ENCODE measurements around the gene PCSK2. TPM values are rescaled to one million over a fixed set of nuclear protein-coding genes. Genes with fewer than 3 reads are reported as not detected.

The PCSK2 gene
- not detected for total RNA-seq
- not detected for total RNA-seq (2013)

GRCh38 chr20:17226410-17227218 lies at the start of gene PCSK2:
Gene PCSK2 (plus strand): TSS chr20:17227040. CDS start chr20:17227306, 266 bp downstream.
- Histone ChIP-seq H3K36me3 (ENCODE audit: control insufficient read depth, insufficient read depth, low read length) (no peaks in the 10 kb centered on the region), H3K27ac (ENCODE audit: low read length) (no peak within 1 kb of the TSS), H3K9me3 (ENCODE audit: control insufficient read depth, insufficient read depth, low read length) (no peaks in the 10 kb centered on the region), H3K4me1 (ENCODE audit: control insufficient read depth, insufficient read depth, low read length) (no peaks in the 10 kb centered on the region), H3K4me3 (ENCODE audit: low read length) (no peak within 1 kb of the TSS), H3K27me3 (ENCODE audit: control insufficient read depth, insufficient read depth, low read length) (peaks cover 26% of the 10 kb centered on the region)
- ATAC-seq: no peak
- no peaks in the 10 kb centered on the region for H3K4me1 Mint-ChIP-seq
- peaks cover 50 to 75% of the 10 kb centered on the region in 2 donors for H3K27me3 Mint-ChIP-seq (ENCODE audit: low read depth in 2 of 2)
- no peak for DNase-seq
- intact Hi-C loops (cut with micrococcal nuclease): no loop called here
- H3K4me3 Mint-ChIP-seq: no peak within 1 kb of the TSS
- no peak for TF ChIP-seq CTCF (IDR thresholded peaks at IDR 0.05)
- H3K9me3 Mint-ChIP-seq: peaks cover 0 to 2% of the 10 kb centered on the region in 2 donors
- WGBS (ENCODE audit: insufficient coverage): 8% methylated on average over 50 of the region's 53 CpGs
- no peaks in the 10 kb centered on the region for H3K36me3 Mint-ChIP-seq
- no peak within 1 kb of the TSS for H3K27ac Mint-ChIP-seq

- H3K9me3 Mint-ChIP-seq: peaks cover 0 to 4% of the 10 kb centered on the region in 2 donors
- 76% methylated on average over 4 of the region's 5 CpGs for WGBS (ENCODE audit: insufficient coverage)
Observed at GRCh38 chr20:17177341-17177740, 49.5 kb upstream of the PCSK2 start.

GRCh38 chr20:17179840-17180239 lies 47.0 kb upstream of the PCSK2 start:
- TF ChIP-seq CTCF (IDR thresholded peaks at IDR 0.05): no peak
- H3K9me3 ChIP-seq (ENCODE audit: control insufficient read depth, insufficient read depth, low read length): peaks cover 5% of the 10 kb centered on the region
- no peaks in the 10 kb centered on the region for H3K4me1 Mint-ChIP-seq
- intact Hi-C loops (cut with micrococcal nuclease): no loop called here
- no peak overlapping the region for H3K27ac Mint-ChIP-seq
- no peaks in the 10 kb centered on the region for H3K36me3 ChIP-seq (ENCODE audit: control insufficient read depth, insufficient read depth, low read length)
- H3K36me3 Mint-ChIP-seq: peaks cover 8% of the 10 kb centered on the region
- no peak overlapping the region for H3K4me3 Mint-ChIP-seq
- ATAC-seq (no peak), DNase-seq (no peak)
- no peak overlapping the region for H3K4me3 ChIP-seq (ENCODE audit: low read length)
- H3K27me3 ChIP-seq (ENCODE audit: control insufficient read depth, insufficient read depth, low read length): no peaks in the 10 kb centered on the region
- no peak overlapping the region for H3K27ac ChIP-seq (ENCODE audit: low read length)
- H3K27me3 Mint-ChIP-seq (ENCODE audit: low read depth in 2 of 2): no peaks in the 10 kb centered on the region
- H3K4me1 ChIP-seq (ENCODE audit: control insufficient read depth, insufficient read depth, low read length): no peaks in the 10 kb centered on the region
- 74% methylated on average over 4 of the region's 4 CpGs for WGBS (ENCODE audit: insufficient coverage)
- peaks cover 6 to 7% of the 10 kb centered on the region in 2 donors for H3K9me3 Mint-ChIP-seq

More at GRCh38 chr20:17177341-17177740, 49.5 kb upstream of the PCSK2 start:
- H3K27me3 ChIP-seq (ENCODE audit: control insufficient read depth, insufficient read depth, low read length): no peaks in the 10 kb centered on the region
- H3K4me3 ChIP-seq (ENCODE audit: low read length): no peak overlapping the region
- intact Hi-C loops (cut with micrococcal nuclease): no loop called here
- no peak overlapping the region for H3K4me3 Mint-ChIP-seq
- H3K36me3 ChIP-seq (ENCODE audit: control insufficient read depth, insufficient read depth, low read length): no peaks in the 10 kb centered on the region
- no peaks in the 10 kb centered on the region for H3K4me1 ChIP-seq (ENCODE audit: control insufficient read depth, insufficient read depth, low read length)
- DNase-seq: no peak
- no peaks in the 10 kb centered on the region for H3K4me1 Mint-ChIP-seq
- H3K27me3 Mint-ChIP-seq (ENCODE audit: low read depth in 2 of 2): no peaks in the 10 kb centered on the region
- ATAC-seq: no peak
- no peak overlapping the region for H3K27ac Mint-ChIP-seq
- no peaks in the 10 kb centered on the region for H3K36me3 Mint-ChIP-seq
- H3K27ac ChIP-seq (ENCODE audit: low read length): no peak overlapping the region
- H3K9me3 ChIP-seq (ENCODE audit: control insufficient read depth, insufficient read depth, low read length): peaks cover 5% of the 10 kb centered on the region
- no peak for TF ChIP-seq CTCF (IDR thresholded peaks at IDR 0.05)
